IMR-90 (cell line): ENCODE results near the gene DOCK4. TPM values are rescaled to one million over a fixed set of nuclear protein-coding genes. Genes with fewer than 3 reads are reported as not detected.

Source experiments
- ATAC-seq: fragments of 200-7000 bp; cut with Tn5 transposase; 2 replicates; pipeline ENCODE4 v1.9.1; 2020; ENCODE audit warnings: low read depth, mild to moderate bottlenecking, moderate library complexity
- BruUV-seq: library from RNA; stranded (reverse); fragments of 400-500 nt; replicated peaks from 2 replicates; lab custom pipeline; 2021; lab: Mats Ljungman, UMichigan
- CTCF ChIA-PET: fragments of 300-600 bp; formaldehyde crosslinking; extraction: SDS; loops from one replicate; lab custom pipeline; 2021; ENCODE audit warnings: antibody characterized with exemption; lab: Yijun Ruan, JAX
- POLR2A ChIA-PET: fragments of 300-600 bp; sonication (Branson Sonifier 250); formaldehyde crosslinking; loops from one replicate; lab custom pipeline; 2022; ENCODE audit warnings: antibody characterized with exemption; ENCODE audit not compliant: unreplicated experiment; lab: Charles Lee
- DNase-seq: peaks from one replicate; pipeline ENCODE4 v3.0.0; 2013
- H2AFZ ChIP-seq: replicated peaks from 2 replicates; pipeline ENCODE3; 2013; ENCODE audit warnings: low read length, mild to moderate bottlenecking; ENCODE audit not compliant: poor library complexity
- H2AK5ac ChIP-seq: 2 replicates; pipeline ENCODE4 v1.6.1; 2013; ENCODE audit warnings: low read depth, low read length, inconsistent platforms
- H2AK9ac ChIP-seq: replicated peaks from 2 replicates; pipeline ENCODE3; 2013; ENCODE audit warnings: mild to moderate bottlenecking, low read depth, low read length, moderate library complexity; ENCODE audit not compliant: poor library complexity
- H2BK120ac ChIP-seq: 2 replicates; pipeline ENCODE4 v1.6.1; 2013; ENCODE audit warnings: low read depth, low read length, inconsistent platforms
- H2BK15ac ChIP-seq: 3 replicates; pipeline ENCODE4 v1.6.1; 2013; ENCODE audit warnings: low read depth, low read length, inconsistent platforms
- H2BK20ac ChIP-seq: 2 replicates; pipeline ENCODE4 v1.6.1; 2013; ENCODE audit warnings: low read depth, mild to moderate bottlenecking, inconsistent platforms, low read length, moderate library complexity
- H2BK5ac ChIP-seq: 2 replicates; pipeline ENCODE4 v1.6.1; 2013; ENCODE audit warnings: mild to moderate bottlenecking, low read depth, low read length, inconsistent platforms; ENCODE audit not compliant: poor library complexity, severe bottlenecking
- H3K14ac ChIP-seq: replicated peaks from 2 replicates; pipeline ENCODE4 v1.6.1; 2013; ENCODE audit warnings: low read depth, low read length, inconsistent platforms
- H3K18ac ChIP-seq: 2 replicates; pipeline ENCODE4 v1.6.1; 2013; ENCODE audit warnings: low read depth, low read length, control low read depth
- H3K23ac ChIP-seq: 2 replicates; pipeline ENCODE4 v1.6.1; 2013; ENCODE audit warnings: low read depth, low read length, inconsistent platforms
- H3K27ac ChIP-seq: 2 replicates; pipeline ENCODE4 v1.5.1; 2013; ENCODE audit warnings: mild to moderate bottlenecking, control low read depth, low read length; ENCODE audit not compliant: insufficient read depth
- H3K27me3 ChIP-seq: 2 replicates; pipeline ENCODE4 v1.6.1; 2013; ENCODE audit warnings: low read length; ENCODE audit not compliant: control insufficient read depth, insufficient read depth
- H3K36me3 ChIP-seq: 2 replicates; pipeline ENCODE4 v1.6.1; 2013; ENCODE audit warnings: low read length, mixed read lengths; ENCODE audit not compliant: control insufficient read depth, insufficient read depth
- H3K4ac ChIP-seq: 2 replicates; pipeline ENCODE4 v1.6.1; 2013; ENCODE audit warnings: low read depth, low read length, inconsistent platforms
- H3K4me1 ChIP-seq: 2 replicates; pipeline ENCODE4 v1.6.1; 2013; ENCODE audit warnings: low read length, mixed read lengths; ENCODE audit not compliant: control insufficient read depth, insufficient read depth
- H3K4me2 ChIP-seq: 2 replicates; pipeline ENCODE4 v1.6.1; 2013; ENCODE audit warnings: low read depth, mild to moderate bottlenecking, control low read depth, low read length, moderate library complexity
- H3K4me3 ChIP-seq: 2 replicates; pipeline ENCODE4 v1.5.1; 2013; ENCODE audit warnings: low read depth, mild to moderate bottlenecking, control low read depth, low read length, moderate library complexity; ENCODE audit not compliant: insufficient read depth
- H3K56ac ChIP-seq: 2 replicates; pipeline ENCODE4 v1.6.1; 2013; ENCODE audit warnings: low read length, inconsistent platforms; ENCODE audit not compliant: insufficient read depth; ENCODE audit errors: extremely low read depth
- H3K79me1 ChIP-seq, 2 experiments: 2 replicates each; pipeline ENCODE4 v1.6.1; 2013; ENCODE audit warnings: low read length in 2 of 2, inconsistent platforms in 1 of 2, low read depth in 1 of 2
- H3K9ac ChIP-seq: 2 replicates; pipeline ENCODE4 v1.6.1; 2013; ENCODE audit warnings: low read depth, low read length, control low read depth
- H3K9me1 ChIP-seq: 2 replicates; pipeline ENCODE4 v1.6.1; 2013; ENCODE audit warnings: low read length, inconsistent platforms; ENCODE audit not compliant: insufficient read depth
- H3K9me3 ChIP-seq: 2 replicates; pipeline ENCODE4 v1.6.1; 2013; ENCODE audit warnings: low read length; ENCODE audit not compliant: control insufficient read depth, insufficient read depth
- H4K20me1 ChIP-seq: 2 replicates; pipeline ENCODE4 v1.6.1; 2013; ENCODE audit warnings: low read length, inconsistent platforms; ENCODE audit not compliant: insufficient read depth
- H4K5ac ChIP-seq: 2 replicates; pipeline ENCODE4 v1.6.1; 2013; ENCODE audit warnings: mild to moderate bottlenecking, low read depth, low read length, control low read depth
- H4K8ac ChIP-seq, 2 experiments: 2 replicates each; pipeline ENCODE4 v1.6.1; 2013; ENCODE audit warnings: low read depth in 2 of 2, low read length in 2 of 2, control low read depth in 1 of 2, inconsistent platforms in 1 of 2
- H4K91ac ChIP-seq: 2 replicates; pipeline ENCODE4 v1.6.1; 2013; ENCODE audit warnings: low read depth, low read length, inconsistent platforms; ENCODE audit not compliant: insufficient read depth
- CEBPB ChIP-seq: IDR thresholded peaks from 2 replicates; pipeline ENCODE4 v1.6.1; 2012; ENCODE audit warnings: low read depth, low read length, improper control_type of control experiment
- CHD1 ChIP-seq: IDR thresholded peaks from 2 replicates; pipeline ENCODE4 v1.6.1; 2012; ENCODE audit warnings: low read depth, low read length, improper control_type of control experiment
- MAFK ChIP-seq: IDR thresholded peaks from 2 replicates; pipeline ENCODE4 v1.6.1; 2012; ENCODE audit warnings: low read depth, low read length, improper control_type of control experiment
- MXI1 ChIP-seq: IDR thresholded peaks from 2 replicates; pipeline ENCODE4 v1.6.1; 2012; ENCODE audit warnings: low read depth, mild to moderate bottlenecking, low read length, moderate library complexity, borderline replicate concordance
- POLR2A ChIP-seq: IDR thresholded peaks from 2 replicates; pipeline ENCODE4 v1.6.1; 2012; ENCODE audit warnings: mild to moderate bottlenecking, low read depth, low read length
- RCOR1 ChIP-seq: IDR thresholded peaks from 2 replicates; pipeline ENCODE4 v1.6.1; 2012; ENCODE audit warnings: mild to moderate bottlenecking, low read length, improper control_type of control experiment; ENCODE audit not compliant: insufficient replicate concordance
- RFX5 ChIP-seq: IDR thresholded peaks from 2 replicates; pipeline ENCODE4 v1.8.0; 2012; ENCODE audit warnings: low read depth, mild to moderate bottlenecking, low read length, moderate library complexity
- SMC3 ChIP-seq: fragments of 150-350 bp; IDR thresholded peaks from 2 replicates; pipeline ENCODE4 v1.6.1; 2016; ENCODE audit warnings: low read depth, mild to moderate bottlenecking, antibody characterized with exemption, low read length, moderate library complexity
- WGBS, 2 experiments: methylation state at CpG; one replicate each; pipeline versions ENCODE4 v1.1.5 to v1.1.7; 2013; ENCODE audit warnings: missing lambda C conversion rate in 2 of 2; ENCODE audit not compliant: insufficient read length in 1 of 2; ENCODE audit errors: extremely low coverage in 2 of 2; 5-methylcytosine and 5-hydroxymethylcytosine counted together
- dilution Hi-C: fragments of 300-500 bp; cut with HindIII; formaldehyde crosslinking; loops from one replicate; pipeline ENCODE4 v1.14.3; 2018; ENCODE audit warnings: low sequenced_read_pairs; ENCODE audit not compliant: unreplicated experiment
- in situ Hi-C: fragments of 300-500 bp; cut with MboI; formaldehyde crosslinking; loops from 3 replicates; pipeline ENCODE4 v1.14.3; 2019; ENCODE audit warnings: low sequenced_read_pairs, inconsistent platforms, mixed read lengths
- intact Hi-C: fragments of 100-400 bp; cut with micrococcal nuclease; formaldehyde crosslinking; loops from 2 replicates; pipeline ENCODE4 v1.10.0; 2022
- polyA plus RNA-seq, 3 experiments: library from polyadenylated mRNA; depleted of rRNA; stranded (reverse); fragments of >200 nt; gene quantifications; 2 replicates each; pipeline ENCODE4 v1.2.3, GENCODE V29; 2012; ENCODE audit warnings: low replicate concordance in 1 of 3
- total RNA-seq: library from RNA; depleted of rRNA; stranded (reverse); fragments of >200 nt; gene quantifications from 2 replicates; pipeline ENCODE4 v1.2.3, GENCODE V29; 2012

Gene DOCK4
- total and polyA plus RNA-seq, 2 of the 4 experiments (the other 2 are of a cell fraction) = 4.4 to 12.2 TPM

DNA sequence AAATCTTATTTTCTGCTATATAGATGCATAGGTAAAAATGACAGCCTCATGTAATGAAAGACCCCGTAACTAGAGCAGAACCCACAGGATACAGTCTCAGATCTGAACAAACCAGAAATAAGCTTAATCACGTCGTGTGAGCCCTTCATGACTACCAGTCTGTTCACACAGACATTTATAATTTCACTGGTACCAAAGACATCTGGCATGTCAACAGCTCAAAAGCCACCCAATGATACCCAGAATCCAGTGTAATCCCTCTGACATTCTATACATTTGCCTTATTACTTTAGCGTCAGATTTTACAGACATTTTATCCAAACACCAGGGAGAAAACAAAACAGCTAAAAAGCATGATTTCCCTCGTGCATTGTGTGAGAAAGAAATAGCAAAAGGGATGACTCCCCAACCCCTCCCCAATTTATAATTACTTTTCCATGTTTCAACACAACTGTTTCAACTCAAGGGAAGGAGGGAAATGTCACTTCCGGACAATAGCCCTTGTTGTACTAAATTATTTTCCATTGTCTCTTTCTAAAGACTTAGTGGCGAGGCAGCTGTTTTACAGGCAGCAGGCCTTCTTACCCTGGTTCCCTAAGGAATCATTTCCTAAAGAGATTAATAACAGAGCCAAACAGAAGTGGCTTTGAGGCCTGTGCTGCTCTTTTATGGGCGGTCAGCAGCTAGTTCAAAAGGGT lies 33.2 kb downstream of the DOCK4 start:
- Histone ChIP-seq H2AK9ac (no peak overlapping the region), H3K23ac (no peak overlapping the region), H2BK15ac (no peak overlapping the region), H3K14ac (no peak overlapping the region), H3K4me3 (no peak overlapping the region), H4K20me1 (no peaks in the 10 kb centered on the region), H3K79me1 (peaks cover 0 to 4% of the 10 kb centered on the region in 2 experiments; a peak in 2 of 4 replicates), H2AFZ (no peak overlapping the region), H3K18ac (no peak overlapping the region), H3K27ac (no peak overlapping the region), H2BK20ac (no peak overlapping the region), H3K9ac (no peak overlapping the region), H3K9me3 (peaks cover 2% of the 10 kb centered on the region; the same call in 1 of the 2 replicates), H3K4me1 (no peaks in the 10 kb centered on the region), H4K5ac (no peak overlapping the region), H2BK120ac (no peak overlapping the region), H2AK5ac (no peak overlapping the region), H3K36me3 (0 out of 2 replicates have a peak, but pooled peaks cover 1% of the 10 kb centered on the region), H4K8ac (no peak overlapping the region), H2BK5ac (no peak overlapping the region), H3K27me3 (no peaks in the 10 kb centered on the region), H3K4me2 (no peak overlapping the region), H4K91ac (no peak overlapping the region), H3K56ac (no peak overlapping the region), H3K9me1 (no peaks in the 10 kb centered on the region; the same call in 1 of the 2 replicates), H3K4ac (no peak overlapping the region)
- ATAC-seq (no peak), DNase-seq (no peak)
- intact Hi-C loops = no loop called here
- no TSS peak for BruUV-seq
- TF ChIP-seq RFX5 = no peak
- no peak for TF ChIP-seq CHD1
- TF ChIP-seq POLR2A = no peak
- TF ChIP-seq CEBPB = no peak
- no peak for TF ChIP-seq MAFK
- TF ChIP-seq SMC3 = no peak
- no peak for TF ChIP-seq MXI1
- TF ChIP-seq RCOR1 = no peak
- dilution Hi-C loops = no loop called here
- ChIA-PET CTCF (no interaction called here), POLR2A (no interaction called here)
- in situ Hi-C loops = no loop called here
- WGBS, 2 experiments = no CpG with 5 or more reads among the region's 8 CpGs
